Kidney (tissue), 14 donors: ENCODE measurements around the gene FCRLA. TPM values are rescaled to one million over a fixed set of nuclear protein-coding genes. Genes with fewer than 3 reads are reported as not detected.

Experiments
- DNase-seq, 5 donors: peaks; one replicate each; pipeline ENCODE4 v3.0.0-alpha.2; 2013 to 2020
- FAIRE-seq: peaks from 2 replicates; lab custom pipeline; 2012; peaks lifted over from hg19 to GRCh38; lab: Jason Lieb, UNC
- H3K27ac ChIP-seq, 2 donors: one replicate each; pipeline ENCODE4 v1.7.0; 2013; ENCODE audit warnings: low read depth in 2 of 2, low read length in 2 of 2, inconsistent platforms in 1 of 2
- H3K27me3 ChIP-seq: one replicate; pipeline ENCODE4 v1.7.1; 2013; ENCODE audit warnings: low read length, inconsistent platforms; ENCODE audit not compliant: control insufficient read depth, insufficient read depth
- H3K36me3 ChIP-seq, 3 donors: one replicate each; pipeline versions ENCODE4 v1.7.0 to v1.7.1; 2013; ENCODE audit warnings: low read length in 3 of 3, control low read depth in 1 of 3, inconsistent platforms in 1 of 3; ENCODE audit not compliant: insufficient read depth in 3 of 3, control insufficient read depth in 2 of 3
- H3K4me1 ChIP-seq, 3 donors: one replicate each; pipeline versions ENCODE4 v1.7.0 to v1.7.1; 2013; ENCODE audit warnings: low read length in 3 of 3, inconsistent platforms in 1 of 3, low read depth in 1 of 3; ENCODE audit not compliant: control insufficient read depth in 2 of 3, insufficient read depth in 2 of 3
- H3K4me3 ChIP-seq, 3 donors: one replicate each; pipeline versions ENCODE4 v1.7.0 to v1.8.1; 2013; ENCODE audit warnings: low read length in 3 of 3, control low read depth in 1 of 3, inconsistent platforms in 1 of 3
- H3K9ac ChIP-seq, 3 donors: one replicate each; pipeline versions ENCODE4 v1.7.0 to v1.7.1; 2013; ENCODE audit warnings: low read length in 3 of 3, control low read depth in 1 of 3, inconsistent platforms in 1 of 3
- H3K9me3 ChIP-seq, 3 donors: one replicate each; pipeline versions ENCODE4 v1.7.0 to v1.7.1; 2013; ENCODE audit warnings: low read length in 3 of 3, control low read depth in 1 of 3, inconsistent platforms in 1 of 3; ENCODE audit not compliant: control insufficient read depth in 2 of 3, insufficient read depth in 1 of 3
- CTCF ChIP-seq: IDR thresholded peaks from 3 replicates; pipeline ENCODE4 v1.5.1; 2012; ENCODE audit warnings: mild to moderate bottlenecking, moderate library complexity, borderline replicate concordance; ENCODE audit not compliant: insufficient read depth; ENCODE audit errors: extremely low read depth
- intact Hi-C: fragments of 100-400 bp; cut with DNase I; formaldehyde crosslinking; loops from one replicate; pipeline ENCODE4 v1.11.1; 2022
- polyA plus RNA-seq: library from polyadenylated mRNA; stranded (reverse); fragments of 350-450 nt; fragmentation: Illumina TruSeq; extraction: RNeasy Lipid Tissue Mini Kit (QIAGEN cat#74804); gene quantifications from one replicate; pipeline ENCODE4 v1.2.3, GENCODE V29; 2014; ENCODE audit warnings: low read depth, low replicate concordance; ENCODE audit not compliant: insufficient read depth
- total RNA-seq: library from RNA; stranded (reverse); fragmentation: NEBNext Ultra II Directional; extraction: Animal tissue kit (Norgen Biotek cat#: 25700); gene quantifications from one replicate; pipeline ENCODE4 v1.2.1, GENCODE V29; 2021
- donor health status: control.
- donor health status: control.
- donor health status: control.
- donor health status: control.
- donor health status: control.
- donor health status: DM: yes; HTN: yes; CAD: no.
- donor health status: Normal renal cell carcinoma (clear cell type).

FCRLA gene
- total and polyA plus RNA-seq, 2 donors from 2014 or later, result 1.7 TPM; not detected in 1

- FAIRE-seq, result no peak
- intact Hi-C loops, result no loop called here
Observed at GRCh38 chr1:161730050-161730564, 23.1 kb downstream of the FCRLA start.

GRCh38 chr1:161731241-161731640 lies 24.2 kb downstream of the FCRLA start:
- no peak overlapping the region for H3K9ac ChIP-seq
- H3K27me3 ChIP-seq, result no peaks in the 10 kb centered on the region
- DNase-seq, result no peak
- no peak for FAIRE-seq
- TF ChIP-seq CTCF, result no peak
- H3K27ac ChIP-seq, result no peak overlapping the region
- no peak overlapping the region for H3K4me3 ChIP-seq
- no peaks in the 10 kb centered on the region for H3K4me1 ChIP-seq
- H3K36me3 ChIP-seq, result no peaks in the 10 kb centered on the region
- intact Hi-C loops, result no loop called here
- no peaks in the 10 kb centered on the region for H3K9me3 ChIP-seq

More at GRCh38 chr1:161730050-161730564, 23.1 kb downstream of the FCRLA start:
- no peak overlapping the region for H3K9ac ChIP-seq
- H3K9me3 ChIP-seq, result no peaks in the 10 kb centered on the region
- no peak overlapping the region for H3K4me3 ChIP-seq
- no peak for TF ChIP-seq CTCF
- H3K36me3 ChIP-seq, result no peaks in the 10 kb centered on the region
- DNase-seq, result no peak
- H3K4me1 ChIP-seq, result peaks cover 0 to 5% (median 0%) of the 10 kb centered on the region in 3 donors
- H3K27ac ChIP-seq, result no peak overlapping the region
- no peaks in the 10 kb centered on the region for H3K27me3 ChIP-seq

DNA sequence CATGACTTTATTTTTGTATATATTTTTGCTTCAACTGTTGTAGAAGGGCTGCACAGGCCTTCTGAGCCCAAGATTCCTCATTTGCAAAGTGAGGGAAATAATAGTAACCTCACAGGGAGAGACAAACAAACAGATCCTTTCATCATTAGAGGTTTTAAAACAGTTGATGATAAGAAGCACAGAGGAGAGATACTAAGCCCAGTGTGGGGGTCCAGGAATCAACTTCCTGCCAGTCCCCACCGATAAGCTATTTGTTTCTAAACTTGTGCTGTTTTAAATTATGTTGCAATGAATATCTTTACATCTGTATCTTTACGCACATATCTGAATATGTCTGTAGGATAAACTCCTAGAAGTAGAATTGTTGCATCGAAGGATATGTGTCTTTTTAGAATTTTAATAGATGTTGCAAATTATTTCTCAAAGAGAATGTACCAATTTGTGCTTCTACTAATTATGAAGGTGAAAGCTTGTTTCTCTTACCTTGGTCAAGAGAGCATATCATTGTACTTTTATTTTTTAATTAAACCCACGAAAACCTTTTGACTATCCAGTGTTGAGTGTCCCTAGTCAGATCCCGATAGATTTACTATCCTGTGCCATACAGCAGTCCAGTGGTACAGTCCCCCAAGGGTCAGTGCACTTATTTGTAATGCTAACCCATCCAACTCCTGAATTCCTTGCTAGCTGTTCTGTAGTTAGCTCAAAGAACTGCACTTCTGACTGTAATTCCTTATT lies 25.1 kb downstream of the FCRLA start:
- Histone ChIP-seq H3K36me3 (no peaks in the 10 kb centered on the region), H3K27ac (no peak overlapping the region), H3K9me3 (no peaks in the 10 kb centered on the region), H3K9ac (no peak overlapping the region), H3K4me3 (no peak overlapping the region), H3K4me1 (no peaks in the 10 kb centered on the region), H3K27me3 (no peaks in the 10 kb centered on the region)
- no peak for DNase-seq
- FAIRE-seq, result no peak
- no peak for TF ChIP-seq CTCF
- intact Hi-C loops, result no loop called here
